Measurements from ENCODE around the gene CDC45.

The CDC45 gene

DNA sequence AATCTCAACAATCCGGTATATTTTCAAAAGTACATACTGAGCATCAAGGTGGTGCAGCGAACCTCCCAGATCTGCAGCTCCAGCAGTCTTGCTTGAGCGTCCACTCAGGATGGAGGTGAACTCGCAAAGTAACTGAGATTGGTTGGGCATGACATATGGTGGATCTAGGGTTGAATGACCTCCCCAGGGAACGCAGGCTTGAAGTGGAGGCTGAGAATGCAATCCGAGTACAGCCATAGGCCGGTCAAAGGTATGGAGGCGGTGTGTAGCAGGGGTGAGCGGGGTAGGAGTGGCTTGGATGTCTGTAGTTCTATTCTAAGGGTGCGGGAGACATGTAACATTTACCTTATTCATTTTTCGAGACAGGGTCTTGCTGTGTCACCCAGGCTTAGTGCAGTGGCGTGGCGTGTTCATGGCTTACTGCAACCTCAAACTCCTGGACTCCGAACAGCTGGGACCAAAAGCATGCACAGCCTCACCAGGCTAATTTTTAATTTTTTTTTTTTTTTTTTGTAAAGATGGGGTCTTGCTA lies 31.6 kb upstream of the CDC45 start:
- DNase-seq (ENCODE audit: low spot score): peak; percentile 93

- no peak for DNase-seq (ENCODE audit: low spot score)
These were observed 30.8 kb upstream of the CDC45 start for GRCh38 chr22:19448739-19449421.

DNA sequence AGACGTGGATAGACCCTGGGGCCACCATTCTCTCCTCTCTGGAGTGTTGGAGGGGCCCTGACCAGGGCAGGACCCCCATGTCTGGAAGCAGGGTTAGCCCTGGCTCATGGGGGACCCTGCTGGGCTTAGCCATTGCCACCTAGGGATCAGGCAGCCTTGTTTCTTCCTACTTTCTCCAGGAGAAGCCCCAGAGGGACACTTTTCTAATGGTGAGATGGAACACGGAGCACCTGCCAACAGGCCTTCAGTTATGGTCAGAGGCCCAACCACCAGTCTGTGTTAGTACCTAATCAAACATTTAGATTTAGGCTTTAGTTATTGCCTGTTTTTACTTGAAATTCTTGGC lies 30.3 kb upstream of the CDC45 start:
- DNase-seq (ENCODE audit: low spot score): no peak

- DNase-seq (ENCODE audit: low spot score): no peak
These were observed 29.2 kb upstream of the CDC45 start for GRCh38 chr22:19450363-19451175.

GRCh38 chr22:19451570-19451969 lies 28.1 kb upstream of the CDC45 start:
- no peak for DNase-seq (ENCODE audit: low spot score)

GRCh38 chr22:19453718-19454117 lies 26.0 kb upstream of the CDC45 start:
- no peak for DNase-seq (ENCODE audit: low spot score)

- DNase-seq (ENCODE audit: low spot score): no peak
These were observed 25.6 kb upstream of the CDC45 start for GRCh38 chr22:19454156-19454555.

DNA sequence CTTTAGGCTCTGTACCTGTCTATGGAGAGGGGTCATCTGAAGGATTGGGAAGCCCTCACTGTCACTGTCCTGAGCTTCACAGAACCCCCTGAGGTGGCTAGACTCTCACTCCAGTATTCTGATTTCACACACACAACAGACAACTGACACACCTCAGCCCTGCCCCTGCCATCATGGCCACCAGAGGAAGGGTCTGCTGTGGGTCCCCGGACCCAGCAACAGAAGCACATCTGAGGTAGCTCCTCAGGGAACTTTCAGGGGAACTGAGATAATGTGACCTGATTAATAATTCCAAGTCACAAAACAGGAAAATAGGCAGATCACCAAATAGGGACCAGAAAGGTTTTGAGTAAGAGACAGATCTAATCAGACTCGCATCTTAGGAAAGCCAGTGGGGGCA lies 24.7 kb upstream of the CDC45 start:
- DNase-seq (ENCODE audit: low spot score): no peak

- no peak for DNase-seq (ENCODE audit: low spot score)
These were observed 23.9 kb upstream of the CDC45 start for GRCh38 chr22:19455585-19456370.

DNA sequence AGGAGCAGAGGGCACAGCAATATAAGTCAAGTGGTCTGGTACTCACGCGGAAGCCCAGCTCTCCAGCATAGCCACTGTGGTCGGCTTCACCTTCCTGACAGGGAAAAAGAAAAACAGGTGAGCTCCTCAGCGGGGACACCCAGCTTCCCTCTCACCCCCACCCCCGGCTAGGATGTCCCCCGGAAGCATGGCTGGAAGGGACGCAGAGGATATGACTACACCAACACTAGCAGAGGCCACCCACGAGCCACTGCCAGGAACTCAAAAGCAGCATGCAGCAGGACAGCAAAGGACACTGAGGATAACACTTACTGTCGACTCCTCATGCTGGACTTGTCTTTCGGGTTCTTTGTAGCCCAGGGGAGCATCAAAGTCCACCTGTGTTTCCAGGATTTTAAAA lies 23.2 kb upstream of the CDC45 start:
- no peak for DNase-seq (ENCODE audit: low spot score)

DNA sequence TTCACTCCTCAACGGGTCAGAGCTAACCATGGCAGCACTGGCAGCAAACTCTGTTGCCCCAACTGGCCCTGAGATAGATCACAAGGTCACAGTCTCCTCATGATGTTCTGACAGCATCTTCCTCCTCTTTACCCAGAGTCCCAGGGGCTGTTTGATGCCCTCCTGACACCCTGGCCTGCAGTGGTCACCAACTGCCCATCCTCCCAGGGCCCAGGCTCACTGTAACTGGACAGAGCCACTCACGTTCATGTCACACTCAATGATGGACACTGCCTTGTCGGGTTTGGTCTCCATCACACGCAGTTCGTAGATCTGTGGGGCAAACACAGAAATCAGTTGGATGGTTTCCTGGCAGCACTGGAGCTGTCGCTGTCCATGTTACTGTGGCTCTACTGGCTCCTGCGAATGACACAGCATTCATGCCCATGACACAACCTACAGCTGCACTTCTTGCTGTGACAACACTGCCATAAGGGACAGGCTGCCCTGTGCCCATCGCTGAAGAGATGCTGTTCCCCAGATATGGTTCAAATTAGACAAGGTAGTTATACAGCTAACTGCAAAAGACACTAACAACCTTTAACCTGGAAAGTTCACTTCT lies 21.8 kb upstream of the CDC45 start:
- no peak for DNase-seq (ENCODE audit: low spot score)

DNA sequence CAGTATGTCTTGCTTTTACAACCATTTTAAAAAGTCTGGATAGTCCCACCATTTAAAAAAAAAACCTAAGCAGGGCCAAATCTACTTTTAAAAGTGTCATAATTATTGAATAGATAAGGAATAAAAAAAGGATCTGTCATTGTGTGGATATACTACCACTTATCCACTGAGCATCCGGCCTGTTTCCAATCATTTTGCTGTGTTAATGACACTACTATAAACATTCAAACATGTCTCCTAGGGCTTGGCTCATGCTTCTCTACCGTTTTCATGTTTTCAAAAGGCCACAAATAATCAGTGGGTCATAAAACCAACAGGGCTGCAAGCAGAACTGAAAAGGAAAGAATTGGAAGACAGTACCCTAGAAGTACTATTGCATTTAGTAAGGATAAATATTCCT lies 19.7 kb upstream of the CDC45 start:
- no peak for DNase-seq (ENCODE audit: low spot score)

- DNase-seq (ENCODE audit: low spot score): no peak
These were observed 18.2 kb upstream of the CDC45 start for GRCh38 chr22:19461506-19461905.

- DNase-seq (ENCODE audit: low spot score): no peak
These were observed 16.7 kb upstream of the CDC45 start for GRCh38 chr22:19463008-19463407.

DNA sequence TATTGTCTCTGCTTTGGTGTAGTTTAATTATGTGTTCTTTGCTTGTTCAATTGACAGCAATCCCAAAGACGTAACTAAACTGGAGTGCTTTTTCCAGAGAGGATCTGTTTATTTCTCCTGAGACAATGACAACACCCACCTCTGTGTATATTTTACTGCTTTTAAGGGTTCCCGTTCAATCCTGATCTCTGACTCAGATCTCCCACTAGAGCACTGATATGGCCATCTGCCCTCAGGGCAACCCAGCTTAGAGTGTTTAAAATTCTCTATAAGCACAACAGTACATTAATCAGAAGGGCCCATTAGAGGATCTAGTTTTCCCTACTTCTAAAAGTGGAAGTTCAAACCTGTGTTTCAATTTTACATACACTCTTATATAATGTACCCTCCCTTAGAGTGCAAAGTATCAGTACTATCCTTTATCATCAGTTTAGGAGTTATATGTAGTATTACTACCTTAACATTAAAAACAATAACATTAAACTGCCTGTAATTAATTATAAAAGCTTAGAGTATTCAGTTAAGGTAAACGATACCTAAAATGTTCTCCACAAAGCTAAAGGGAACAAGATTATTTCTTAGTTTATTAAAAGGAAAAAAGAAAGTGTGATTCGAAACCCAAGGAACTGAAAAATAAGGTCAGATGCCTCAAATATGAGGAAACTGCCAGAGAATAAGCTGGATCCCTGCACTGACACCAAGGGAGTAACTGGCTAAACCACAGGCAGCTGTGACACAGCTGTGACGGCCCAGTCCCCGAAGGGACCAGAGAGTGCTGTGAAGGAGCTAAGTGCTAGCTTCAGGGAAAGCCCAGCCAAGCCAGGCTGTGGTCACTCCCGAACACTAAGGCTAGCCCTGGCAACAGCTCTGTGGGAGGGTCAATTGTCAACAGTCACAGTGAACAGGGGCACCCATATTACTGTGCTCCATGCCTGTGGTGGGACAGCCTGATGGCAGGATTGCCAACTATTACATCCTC lies 15.9 kb upstream of the CDC45 start:
- no peak for DNase-seq (ENCODE audit: low spot score)

DNA sequence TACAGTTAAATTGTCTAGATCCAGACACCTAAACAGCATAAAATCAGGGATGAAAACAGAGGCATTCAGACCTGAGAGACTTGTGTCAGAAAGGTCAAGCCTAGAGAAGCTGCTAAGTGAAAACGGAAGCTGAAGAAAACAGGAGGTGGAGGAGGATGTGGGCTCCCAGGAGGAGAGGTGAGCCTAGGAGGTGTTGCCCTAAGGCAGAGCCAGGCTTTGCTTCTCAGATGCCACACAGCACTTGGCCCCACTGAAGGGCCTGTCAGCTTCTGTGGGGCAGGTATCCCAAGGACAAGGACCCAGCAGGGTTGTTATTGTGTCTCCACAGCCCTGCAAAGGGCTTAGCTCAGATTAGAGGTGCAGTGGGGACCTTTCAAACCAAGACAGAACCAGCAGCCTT lies 15.2 kb upstream of the CDC45 start:
- DNase-seq (ENCODE audit: low spot score): no peak

GRCh38 chr22:19464975-19465374 lies 14.7 kb upstream of the CDC45 start:
- no peak for DNase-seq (ENCODE audit: low spot score)

DNA sequence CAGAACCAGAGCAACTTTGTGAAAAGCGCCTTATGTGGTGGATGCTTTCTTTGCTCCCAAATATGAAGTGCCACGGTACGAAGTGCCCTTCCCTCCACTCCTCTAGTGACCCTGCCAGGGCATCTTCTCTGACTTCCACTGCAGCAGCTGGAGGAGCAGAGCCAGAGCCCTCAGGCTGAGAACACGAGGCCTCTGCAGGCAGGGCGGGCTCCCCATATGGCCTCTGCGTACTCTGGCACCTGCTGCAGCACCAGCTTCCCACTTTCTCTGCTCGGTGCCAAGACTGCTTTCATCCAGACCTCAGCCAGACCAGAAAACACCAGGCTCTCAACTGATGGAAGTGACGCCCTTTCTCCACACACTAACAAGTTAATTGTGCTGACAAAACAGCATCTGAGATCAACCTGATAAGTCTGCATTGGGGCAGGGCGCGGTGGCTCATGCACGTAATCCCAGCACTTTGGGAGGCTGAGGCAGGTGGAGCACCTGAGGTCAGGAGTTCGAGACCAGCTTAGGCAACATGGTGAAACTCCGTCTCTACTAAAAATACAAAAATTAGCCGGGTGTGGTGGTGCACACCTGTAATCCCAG lies 13.5 kb upstream of the CDC45 start:
- DNase-seq (ENCODE audit: low spot score): no peak

DNA sequence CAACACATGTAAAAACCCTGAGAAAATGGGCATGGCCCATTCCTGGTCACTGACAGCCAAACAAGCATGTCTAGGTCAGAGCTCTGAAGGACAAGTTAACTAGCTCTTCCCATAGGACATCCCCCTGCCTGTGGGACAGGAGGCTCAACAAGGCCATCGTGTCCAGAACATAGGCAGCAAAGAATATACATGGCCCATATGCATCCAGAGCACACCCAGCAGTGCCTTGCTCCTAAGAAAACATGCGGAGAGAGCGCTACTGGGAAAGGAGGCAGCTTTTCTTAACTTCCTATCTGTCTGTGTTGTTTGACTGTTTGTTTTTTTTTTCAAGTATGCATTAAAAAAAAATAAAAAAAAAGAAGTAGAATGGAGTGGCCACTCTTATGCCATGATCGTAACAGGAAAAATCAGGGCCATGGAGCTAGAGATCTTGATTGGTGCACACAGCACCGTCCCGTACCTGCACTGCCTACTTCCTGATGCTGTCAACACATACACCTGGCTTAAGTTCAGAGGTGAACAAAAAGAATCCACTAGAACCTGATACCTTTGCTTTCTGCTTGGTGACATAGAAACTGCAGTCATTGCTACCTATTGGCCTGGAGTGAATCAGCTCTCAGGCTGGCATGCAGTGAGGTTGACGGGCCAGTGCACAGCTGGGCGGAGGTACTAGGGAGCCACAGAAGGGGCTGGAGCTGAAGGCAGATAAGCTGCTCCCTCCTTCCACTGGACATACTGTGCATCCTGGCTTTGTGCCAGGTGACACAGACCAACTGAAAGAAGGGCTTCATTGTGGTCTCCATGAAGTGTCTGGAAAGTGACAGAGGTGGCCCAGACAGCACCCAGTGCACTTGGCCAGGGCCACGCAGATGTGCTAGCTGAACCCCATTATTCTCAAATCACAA lies 12.6 kb upstream of the CDC45 start:
- DNase-seq (ENCODE audit: low spot score): no peak

GRCh38 chr22:19467912-19468311 lies 11.8 kb upstream of the CDC45 start:
- no peak for DNase-seq (ENCODE audit: low spot score)

Measured in germinal center (tissue), 1 donor.